Muscle of arm (tissue), 12 donors: ENCODE data around the gene KLHL6. TPM values are rescaled to one million over a fixed set of nuclear protein-coding genes. Genes with fewer than 3 reads are reported as not detected.
"Not testable (repeated sequence)": the region's sequence is repeated elsewhere in the genome, so short reads cannot be mapped to it uniquely, and the experiment has no call there.

ENCODE experiments used
- DNase-seq: peaks from one replicate; pipeline ENCODE4 v3.0.0-alpha.2; 2013
- polyA plus RNA-seq, 12 donors: library from polyadenylated mRNA; unstranded; fragments of 120-200 nt; gene quantifications; one replicate each; pipeline ENCODE4 v1.2.1, GENCODE V29; 2013; ENCODE audit not compliant: insufficient read length in 12 of 12

KLHL6 gene
- polyA plus RNA-seq, 12 donors = 0.98 to 2.7 (median 1.8) TPM; not detected in 2

DNA sequence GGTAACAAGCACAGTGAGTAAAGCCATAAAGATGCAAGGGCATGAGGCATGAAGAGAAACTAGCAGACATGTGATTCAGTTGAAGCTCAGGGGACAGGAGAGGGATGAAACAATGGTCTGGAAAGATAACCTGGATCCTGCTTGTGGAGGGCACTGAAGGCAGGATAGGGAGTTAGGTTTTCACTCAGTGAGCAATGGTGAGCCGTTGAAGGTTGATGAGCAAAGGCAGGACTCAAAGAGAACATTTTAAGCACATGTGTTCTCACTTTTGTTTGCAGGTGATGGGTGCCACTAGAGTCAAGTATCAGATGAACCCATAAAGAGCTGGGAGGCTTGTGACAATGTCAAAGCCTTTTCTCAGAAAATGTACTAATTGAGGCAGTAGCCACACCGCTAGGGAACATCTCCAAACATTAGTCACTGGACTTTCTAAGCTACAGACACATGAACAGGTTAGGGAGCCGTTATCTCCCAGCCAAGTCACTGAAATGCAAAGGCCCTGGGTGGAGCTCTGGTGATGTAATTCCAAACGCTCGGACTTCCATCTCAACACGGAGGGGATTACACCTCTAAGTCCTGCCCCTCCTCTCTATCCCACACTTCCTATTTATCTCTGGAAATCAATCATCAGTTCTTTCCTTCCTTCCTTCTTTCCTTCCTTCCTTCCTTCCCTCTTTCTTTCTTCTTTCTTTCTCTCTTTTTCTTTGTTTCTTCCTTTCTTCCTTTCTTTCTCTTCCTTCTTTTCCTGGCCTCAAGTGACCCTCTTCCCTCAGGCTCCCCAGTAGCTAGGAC is 22.7 kb downstream of the KLHL6 start:
- DNase-seq = no peak

GRCh38 chr3:183529717-183530116 is 25.8 kb downstream of the KLHL6 start:
- DNase-seq = no peak

DNA sequence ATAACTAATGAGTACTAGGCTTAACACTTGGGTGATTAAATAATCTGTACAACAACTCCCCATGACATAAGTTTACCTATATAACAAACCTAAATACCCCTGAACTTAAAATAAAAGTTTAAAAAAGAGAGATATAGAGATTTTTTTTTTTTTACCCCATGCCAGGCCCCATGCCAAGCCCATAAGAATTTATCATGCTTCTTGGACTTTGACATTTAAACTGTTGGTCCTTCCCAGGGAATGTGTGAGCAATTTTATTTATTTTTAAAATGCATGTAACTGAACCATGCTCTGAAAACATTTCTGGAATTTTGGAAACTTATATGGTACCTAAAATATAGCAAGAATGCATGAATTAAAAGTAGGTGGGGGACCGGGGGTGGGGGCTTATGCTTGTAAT is 26.3 kb downstream of the KLHL6 start:
- no peak for DNase-seq

GRCh38 chr3:183528758-183529157 is 26.7 kb downstream of the KLHL6 start:
- not testable (repeated sequence) for DNase-seq

DNA sequence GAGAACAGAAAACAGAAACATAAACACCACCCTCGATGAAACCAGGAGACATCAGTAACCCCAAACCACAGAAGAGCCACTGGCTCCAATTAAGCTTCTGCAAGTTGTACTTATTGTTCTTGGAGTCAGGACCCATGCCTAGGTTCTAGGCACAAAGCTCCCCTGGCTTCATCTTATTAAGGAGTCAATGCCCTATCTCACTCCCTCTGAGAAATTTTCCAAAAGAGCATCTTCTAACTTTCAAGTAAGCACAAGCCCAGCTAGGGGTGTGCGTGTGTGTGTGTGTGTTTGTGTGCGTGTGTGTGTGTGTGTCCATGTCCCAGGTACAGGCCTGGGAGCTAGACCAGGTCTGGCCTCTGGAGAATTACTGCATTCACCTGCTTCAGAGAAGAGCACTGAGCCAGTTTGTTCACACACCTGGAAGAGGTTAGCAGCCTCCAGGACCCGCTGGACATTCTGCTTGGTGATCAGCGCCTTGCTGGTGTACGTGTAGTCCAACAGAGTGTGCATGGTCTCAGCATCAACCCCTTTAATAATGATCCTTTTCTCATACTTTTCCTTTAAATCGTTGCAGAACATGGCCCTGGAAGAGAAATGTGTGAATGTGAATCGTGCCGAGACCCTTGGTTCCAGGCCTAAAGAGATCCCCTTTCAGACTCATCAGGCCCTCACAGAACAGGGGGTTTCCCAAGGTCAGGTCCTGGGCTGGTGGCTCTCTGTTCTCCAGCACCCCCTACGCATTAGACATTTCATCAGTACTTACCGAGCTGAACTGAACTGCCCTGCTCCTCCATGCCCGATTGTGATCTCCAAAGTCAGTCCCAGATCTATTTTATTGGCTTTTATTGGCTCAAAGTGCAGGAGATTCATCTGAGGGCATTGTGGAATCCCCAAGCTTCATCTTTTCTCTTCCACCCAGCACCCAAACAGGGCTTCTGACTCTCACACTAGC is 27.8 kb downstream of the KLHL6 start:
- no peak for DNase-seq

DNA sequence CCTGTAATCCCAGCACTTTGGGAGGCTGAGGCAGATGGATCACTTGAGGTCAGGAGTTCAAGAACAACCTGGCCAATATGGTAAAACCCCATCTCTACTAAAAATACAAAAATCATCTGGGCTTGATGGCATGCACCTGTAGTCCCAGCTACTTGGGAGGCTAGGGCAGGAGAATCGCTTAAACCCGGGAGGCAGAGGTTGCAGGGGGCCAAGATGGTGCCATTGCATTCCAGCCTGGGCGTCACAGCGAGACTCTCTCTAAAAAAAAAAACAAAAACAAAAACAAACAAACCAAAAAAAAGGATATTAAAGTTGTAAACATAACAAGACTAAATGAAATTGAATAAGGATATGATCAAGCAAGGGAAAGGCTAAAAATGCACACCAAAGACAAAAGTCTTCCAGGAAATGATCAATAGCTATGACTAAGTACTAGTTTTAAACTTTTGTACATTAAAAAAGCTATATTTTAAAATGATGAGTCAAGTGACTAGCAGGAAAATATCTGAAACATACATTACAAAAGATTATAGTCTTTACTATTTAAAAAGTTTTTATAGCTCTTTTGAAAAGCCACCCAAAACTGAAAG is 28.6 kb downstream of the KLHL6 start:
- DNase-seq = no peak

- DNase-seq = no peak
These were observed 31.0 kb downstream of the KLHL6 start for GRCh38 chr3:183524476-183524875.

DNA sequence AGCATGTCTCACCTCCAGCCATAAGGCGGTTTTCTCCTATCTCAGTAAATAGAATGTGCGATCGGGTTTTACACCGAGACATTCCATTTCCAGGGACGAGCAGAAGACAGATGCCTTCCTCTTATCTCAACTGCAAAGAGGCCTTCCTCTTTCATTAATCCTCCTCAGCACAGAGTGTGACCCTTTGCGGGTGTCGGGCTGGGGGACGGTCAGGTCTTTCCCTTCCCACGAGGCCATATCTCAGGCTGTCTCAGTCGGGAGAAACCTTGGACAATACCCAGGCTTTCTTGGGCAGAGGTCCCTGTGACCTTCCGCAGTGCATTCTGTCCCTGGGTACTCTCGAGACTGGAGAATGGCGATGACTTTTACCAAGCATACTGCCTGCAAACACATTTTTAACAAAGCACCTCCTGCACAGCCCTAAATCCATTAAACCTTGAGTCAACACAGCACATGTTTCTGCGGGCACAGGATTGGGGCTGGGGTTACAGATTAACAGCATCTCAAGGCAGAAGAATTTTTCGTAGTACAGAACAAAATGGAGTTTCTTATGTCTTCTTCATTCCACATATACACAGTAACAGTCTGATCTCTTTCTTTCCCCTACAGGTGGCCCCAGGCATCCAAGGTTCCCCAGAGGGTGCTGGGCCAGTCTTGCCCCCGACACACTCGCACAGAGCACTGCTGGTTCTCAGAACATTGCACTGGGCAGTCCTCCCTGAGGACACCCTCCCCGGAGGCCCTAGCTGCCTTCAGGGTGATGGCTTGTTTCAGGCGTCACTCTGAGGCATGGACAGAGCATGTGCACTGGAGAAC is 34.6 kb downstream of the KLHL6 start:
- not testable (repeated sequence) for DNase-seq

DNA sequence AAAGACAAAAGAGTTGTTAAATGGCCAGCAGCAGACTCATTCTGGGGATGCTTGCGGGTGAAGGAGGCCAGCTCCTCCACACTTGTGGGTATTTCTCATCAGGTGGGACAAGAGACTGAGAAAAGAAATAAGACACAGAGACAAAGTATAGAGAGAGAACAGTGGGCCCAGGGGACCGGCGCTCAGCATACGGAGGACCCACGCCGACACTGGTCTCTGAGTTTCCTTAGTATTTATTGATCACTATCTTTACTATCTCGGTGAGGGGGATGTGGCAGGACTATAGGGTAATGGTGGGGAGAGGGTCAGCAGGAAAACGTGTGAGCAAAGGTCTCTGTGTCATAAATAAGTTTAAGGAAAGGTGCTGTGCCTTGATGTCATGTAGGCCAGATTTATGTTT is 35.2 kb downstream of the KLHL6 start:
- DNase-seq = not testable (repeated sequence)

DNA sequence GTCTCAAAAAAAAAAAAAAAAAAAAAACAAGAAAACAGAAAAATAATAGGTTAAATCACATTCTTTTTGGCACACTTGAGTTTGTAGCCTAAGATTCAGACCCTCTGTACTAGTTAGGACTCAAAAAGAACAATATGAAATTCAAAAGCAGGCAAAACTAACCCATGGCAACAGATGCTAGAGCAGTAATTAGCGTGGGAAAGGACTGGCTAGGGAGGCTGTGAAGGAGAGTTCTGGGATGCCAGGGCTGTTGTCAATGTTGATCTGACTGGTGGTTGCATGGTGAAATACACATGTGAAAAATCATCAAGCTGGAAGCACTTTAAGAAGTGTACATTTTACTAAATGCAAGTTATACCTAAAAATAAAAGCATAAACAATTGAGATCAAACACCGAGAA is 35.6 kb downstream of the KLHL6 start:
- DNase-seq = no peak

DNA sequence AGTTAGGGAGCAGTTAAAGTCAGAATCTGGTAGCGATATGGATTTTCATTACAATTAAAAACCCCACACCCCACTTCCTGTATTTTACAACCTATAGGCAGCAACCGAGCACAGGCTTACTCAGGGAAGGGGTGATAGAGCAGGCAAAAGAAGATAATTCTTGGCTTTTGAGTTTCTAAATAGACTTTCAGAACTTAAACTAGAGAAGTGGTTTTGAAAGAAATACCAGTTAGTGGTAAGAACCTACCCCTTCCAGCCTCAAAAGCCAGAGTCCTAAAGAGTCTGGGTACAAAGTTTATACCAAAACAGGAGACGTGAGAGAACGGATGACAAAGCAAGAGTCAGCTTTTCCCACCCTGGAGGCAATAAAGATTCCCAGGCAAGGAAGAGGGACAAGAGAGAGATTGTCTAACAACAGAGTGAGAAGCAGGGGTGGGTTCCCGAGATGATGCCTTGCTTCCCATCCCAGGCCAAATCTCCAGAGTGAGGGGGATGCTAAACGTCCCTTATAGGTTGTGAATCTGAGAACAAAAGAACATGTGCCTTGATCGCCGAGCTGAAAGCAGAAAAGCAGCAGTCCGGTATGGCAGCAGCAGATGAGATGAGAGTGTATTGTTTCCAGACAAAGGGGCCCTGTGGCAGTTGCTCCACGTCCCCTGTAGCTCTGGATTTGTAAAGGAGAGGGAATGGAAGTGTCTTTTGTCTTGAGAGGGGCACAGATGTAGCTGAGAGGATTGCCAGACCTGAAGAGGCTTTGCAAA is 36.8 kb downstream of the KLHL6 start:
- DNase-seq = no peak

DNA sequence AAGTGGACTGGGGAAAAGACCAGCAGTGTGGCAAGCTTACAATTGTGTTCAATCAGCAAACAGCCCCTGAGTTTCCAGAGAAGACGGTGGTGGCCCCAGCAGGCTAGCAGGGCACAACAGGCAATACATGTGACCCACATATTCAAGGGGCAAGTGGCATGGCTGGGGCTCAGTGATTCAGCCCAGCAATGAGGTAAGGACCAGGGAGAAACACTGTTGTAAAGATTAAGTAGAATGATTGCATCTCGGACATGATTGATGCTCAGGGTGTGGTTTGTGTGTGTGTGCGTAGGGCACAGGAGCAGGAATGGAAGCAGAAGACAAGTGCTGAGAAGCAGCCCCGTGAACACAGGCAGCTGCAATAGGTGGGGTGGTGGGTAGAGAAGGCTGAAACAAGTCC is 37.9 kb downstream of the KLHL6 start:
- no peak for DNase-seq

DNA sequence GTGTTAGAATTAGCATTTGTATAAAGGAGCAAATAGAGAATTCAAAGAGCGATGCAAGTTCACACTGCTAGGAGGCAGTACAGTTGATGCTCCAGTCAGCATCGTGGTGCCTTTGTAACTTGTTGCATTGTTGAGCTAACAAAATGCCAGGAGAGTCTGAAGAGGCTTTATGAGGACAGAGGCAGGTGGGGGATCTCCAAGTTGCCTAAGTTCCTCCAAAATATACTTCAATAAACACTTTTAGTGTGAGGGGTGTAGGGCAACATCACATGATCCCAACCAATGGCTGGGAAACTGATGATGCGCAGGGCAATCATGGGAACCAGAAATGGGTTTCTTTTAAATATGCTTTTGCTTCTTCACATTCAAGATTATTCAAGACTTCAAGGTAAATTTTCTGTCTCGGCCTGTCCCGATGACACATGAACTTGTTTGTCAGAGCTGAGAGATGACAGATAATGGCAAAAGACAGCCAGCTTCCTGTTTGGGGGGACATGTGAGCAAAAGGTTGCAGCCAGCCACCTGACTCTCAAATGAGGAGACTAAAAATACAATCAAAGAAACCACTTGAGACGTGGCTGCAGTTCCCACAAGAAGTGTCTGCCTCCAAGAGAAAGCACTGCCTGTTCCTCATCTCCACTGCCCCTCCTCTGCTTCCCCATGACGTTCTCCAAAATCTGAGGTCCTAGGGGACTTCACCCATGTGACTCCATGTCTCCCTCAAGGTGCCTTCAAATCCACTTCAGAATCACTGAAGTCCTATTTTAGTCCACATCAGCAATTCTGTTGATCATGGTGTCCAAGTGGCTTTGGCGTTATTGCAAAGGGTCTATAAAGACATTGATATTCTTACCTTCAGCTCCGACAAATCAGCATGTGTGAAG is 39.3 kb downstream of the KLHL6 start:
- DNase-seq = no peak

GRCh38 chr3:183514021-183514420 is 41.5 kb downstream of the KLHL6 start:
- no peak for DNase-seq

DNA sequence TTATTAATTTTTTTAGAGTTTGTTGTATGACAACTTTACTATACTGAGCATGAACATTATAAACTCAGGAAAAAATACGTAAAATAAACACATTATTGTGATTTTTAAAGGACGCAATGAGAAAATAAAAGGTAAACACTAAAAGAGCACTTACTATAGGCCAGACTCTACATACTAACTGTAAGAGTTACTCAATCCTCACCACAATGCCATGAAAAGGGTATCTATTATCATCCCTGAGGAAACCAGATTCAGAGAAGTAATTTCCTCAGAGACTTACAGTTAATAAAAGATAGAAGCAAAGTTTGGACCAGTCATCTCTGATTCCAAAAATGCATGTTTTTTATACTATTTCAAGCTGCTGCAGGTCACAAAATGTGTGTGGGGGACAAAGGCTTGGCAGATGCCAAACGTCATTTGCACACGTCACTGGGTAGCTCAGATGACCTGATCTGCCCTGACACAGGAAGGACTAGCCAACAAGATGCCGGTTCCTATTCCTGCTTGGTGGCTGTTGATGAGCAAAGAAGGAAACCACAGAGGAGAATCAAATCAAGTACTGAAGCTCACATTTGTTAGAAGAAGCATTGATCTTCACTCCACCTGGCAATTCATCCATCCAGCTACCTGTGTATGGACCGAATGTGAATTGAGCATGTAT is 42.3 kb downstream of the KLHL6 start:
- DNase-seq = no peak

DNA sequence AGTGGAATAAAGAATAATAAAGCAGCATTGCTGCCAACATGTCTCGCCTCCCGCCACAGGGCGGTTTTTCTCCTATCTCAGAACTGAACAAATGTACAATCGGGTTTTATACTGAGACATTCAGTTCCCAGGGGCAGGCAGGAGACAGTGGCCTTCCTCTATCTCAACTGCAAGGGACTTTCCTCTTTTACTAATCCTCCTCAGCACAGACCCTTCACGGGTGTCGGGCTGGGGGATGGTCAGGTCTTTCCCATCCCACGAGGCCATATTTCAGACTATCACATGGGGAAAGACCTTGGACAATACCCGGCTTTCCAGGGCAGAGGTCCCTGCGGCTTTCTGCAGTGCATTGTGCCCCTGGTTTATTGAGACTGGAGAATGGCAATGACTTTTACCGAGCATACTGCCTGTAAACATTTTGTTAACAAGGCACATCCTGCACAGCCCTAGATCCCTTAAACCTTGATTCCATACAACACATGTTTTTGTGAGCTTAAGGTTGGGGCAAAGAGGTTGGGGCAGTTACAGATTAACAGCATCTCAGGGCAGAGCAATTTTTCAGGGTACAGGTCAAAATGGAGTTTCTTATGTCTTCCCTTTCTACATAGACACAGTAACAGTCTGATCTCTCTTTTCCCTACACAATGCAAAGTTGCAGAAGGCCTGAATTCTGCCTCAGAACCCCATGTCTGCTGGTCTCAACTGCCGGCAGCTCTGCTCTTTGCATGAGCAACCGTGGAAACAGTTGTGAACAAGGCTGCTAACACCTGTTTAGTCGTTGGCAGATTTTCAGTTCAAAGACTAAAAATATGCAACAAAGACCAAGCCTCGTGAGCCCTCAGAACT is 44.0 kb downstream of the KLHL6 start:
- DNase-seq = not testable (repeated sequence)

DNA sequence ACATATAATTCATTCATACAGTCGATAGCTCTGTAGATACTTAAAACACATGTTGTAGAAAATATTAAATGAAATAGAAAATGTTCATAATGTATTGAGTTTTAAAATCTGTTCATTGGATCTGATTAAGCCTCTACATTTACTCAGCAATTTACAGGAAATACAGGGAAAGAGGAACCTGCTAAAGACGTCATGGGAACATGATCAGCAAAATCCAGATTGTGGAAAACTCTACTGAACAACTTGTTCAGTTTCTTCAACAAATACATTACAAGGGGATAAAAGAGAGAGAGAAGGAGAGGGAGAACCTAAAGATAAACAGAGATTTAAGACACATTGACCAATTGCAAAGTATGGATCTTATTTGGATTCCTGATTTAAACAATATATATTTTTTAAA is 46.7 kb downstream of the KLHL6 start:
- no peak for DNase-seq

DNA sequence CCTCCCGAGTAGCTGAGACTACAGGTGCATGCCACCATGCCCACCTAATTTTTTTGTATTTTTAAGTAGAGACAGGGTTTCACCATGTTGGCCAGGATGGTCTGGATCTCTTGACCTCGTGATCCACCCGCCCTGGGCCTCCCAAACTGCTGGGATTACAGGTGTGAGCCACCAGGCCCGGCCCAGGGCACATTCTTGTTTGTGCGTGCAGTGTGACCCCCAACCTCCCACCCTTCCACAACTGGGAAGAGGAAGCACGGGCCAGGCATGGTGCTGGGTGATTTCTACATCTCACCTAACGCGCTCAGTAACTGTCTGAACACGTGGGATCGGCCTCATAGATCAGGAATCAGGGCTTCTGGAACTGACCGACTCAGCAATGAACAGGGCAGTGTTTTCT is 48.0 kb downstream of the KLHL6 start:
- no peak for DNase-seq
